Activated T-helper 17 cell treated with anti-CD3 and anti-CD28 coated beads, Interleukin-2, amount 50 U/mL, for 72 hours (primary cell): Measurements from ENCODE around the gene HOXA4. TPM values are rescaled to one million over a fixed set of nuclear protein-coding genes. Genes with fewer than 3 reads are reported as not detected.

Experiments used
- ATAC-seq: fragments of 150-1000 bp; cut with Tn5 transposase; replicated peaks from 2 replicates; pipeline ENCODE4 v1.10.0; 2021; ENCODE audit warnings: mild to moderate bottlenecking, moderate library complexity
- H3K27ac Mint-ChIP-seq: one replicate; pipeline ENCODE4 v1.8.0; 2022; ENCODE audit warnings: mixed read lengths
- H3K27me3 Mint-ChIP-seq: one replicate; pipeline ENCODE4 v1.8.0; 2022; ENCODE audit warnings: mixed read lengths
- H3K36me3 Mint-ChIP-seq: one replicate; pipeline ENCODE4 v1.8.0; 2022; ENCODE audit warnings: low read depth, mild to moderate bottlenecking, mixed read lengths
- H3K4me1 Mint-ChIP-seq: one replicate; pipeline ENCODE4 v1.8.0; 2022; ENCODE audit warnings: mixed read lengths
- H3K4me3 Mint-ChIP-seq: one replicate; pipeline ENCODE4 v1.8.0; 2022; ENCODE audit warnings: mild to moderate bottlenecking, mixed read lengths
- H3K9me3 Mint-ChIP-seq: one replicate; pipeline ENCODE4 v1.8.0; 2022; ENCODE audit warnings: mixed read lengths
- total RNA-seq, 2 donors: library from RNA; stranded (reverse); gene quantifications; one replicate each; pipeline ENCODE4 v1.2.3, GENCODE V29; 2022

Gene HOXA4
- total RNA-seq, 2 donors from 2014 or later: 0.26 TPM; not detected in 1

DNA sequence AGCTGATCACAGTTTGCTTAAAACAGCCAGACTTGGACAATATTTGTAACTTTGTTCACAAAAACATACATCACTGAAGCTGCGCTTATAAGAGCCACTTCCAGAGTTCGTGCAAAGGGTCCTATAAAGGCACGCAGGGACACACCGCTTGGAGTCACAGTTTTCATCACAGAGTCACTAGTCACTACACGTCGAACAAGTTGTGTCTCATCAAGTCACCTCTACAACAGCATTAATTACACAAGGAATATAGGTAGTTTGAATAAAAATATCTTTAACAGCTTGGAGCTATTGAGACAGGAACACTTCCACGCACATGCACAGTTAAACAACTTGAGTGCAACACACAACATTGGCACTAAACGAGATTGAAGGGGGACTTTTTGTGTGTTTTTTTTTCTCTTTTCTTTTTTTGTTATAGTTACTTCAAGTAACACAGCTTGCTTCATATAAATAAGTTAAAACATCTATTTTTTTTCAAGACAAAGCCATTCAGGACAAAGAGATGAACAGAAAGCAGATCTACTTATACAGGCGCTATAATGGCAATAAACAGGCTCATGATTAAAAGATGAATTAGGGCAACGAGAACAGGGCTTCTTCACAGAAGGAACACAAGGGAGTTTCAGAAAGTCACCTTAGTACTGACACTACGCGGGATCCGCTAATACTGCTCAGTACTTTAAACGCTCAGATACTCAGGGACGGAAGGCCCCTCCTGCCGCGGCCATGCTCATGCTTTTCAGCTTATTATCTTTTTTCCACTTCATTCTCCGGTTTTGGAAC is 10.8 kb upstream of the HOXA4 start:
- Mint-ChIP-seq H3K4me1 (no peaks in the 10 kb centered on the region), H3K9me3 (no peaks in the 10 kb centered on the region), H3K27ac (no peak overlapping the region), H3K36me3 (no peaks in the 10 kb centered on the region), H3K4me3 (no peak overlapping the region), H3K27me3 (peaks cover 31% of the 10 kb centered on the region)
- ATAC-seq: no peak

DNA sequence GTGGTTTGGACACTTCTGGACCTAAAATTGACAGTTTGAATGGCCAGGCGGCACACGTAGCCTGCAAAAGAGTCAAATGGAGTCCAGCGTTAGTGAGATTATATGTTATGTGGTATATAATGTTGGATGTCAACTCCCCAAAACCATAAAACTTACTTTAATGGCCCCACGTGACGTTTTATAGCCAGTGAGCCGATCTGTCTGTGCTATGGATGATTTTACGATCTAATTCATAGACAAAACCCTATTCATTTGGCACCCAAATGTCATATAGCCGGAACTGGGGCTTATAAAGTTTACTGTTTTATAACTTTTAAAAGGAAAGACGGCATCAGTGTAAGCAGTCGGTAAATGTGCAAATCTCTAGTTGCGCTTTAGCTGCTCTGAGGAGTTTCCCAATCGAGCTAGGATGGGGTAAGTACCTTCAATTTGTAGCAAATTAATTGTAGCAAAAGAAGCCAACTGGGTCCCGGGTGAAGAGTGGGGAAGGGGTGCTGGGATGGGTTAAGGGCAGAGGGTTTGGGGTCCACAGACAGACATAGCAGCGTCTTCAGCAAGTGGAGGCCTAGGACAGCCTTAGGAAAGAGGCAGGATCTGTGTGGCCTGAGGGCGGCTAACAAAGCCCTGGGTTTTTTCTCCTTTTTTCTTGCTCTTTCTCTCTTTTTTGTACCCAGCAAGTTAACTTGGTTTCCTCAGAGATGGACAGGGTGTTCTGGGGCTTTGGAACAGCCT is 9.7 kb upstream of the HOXA4 start:
- H3K4me1 Mint-ChIP-seq: no peaks in the 10 kb centered on the region
- H3K4me3 Mint-ChIP-seq: no peak overlapping the region
- H3K36me3 Mint-ChIP-seq: no peaks in the 10 kb centered on the region
- H3K27ac Mint-ChIP-seq: no peak overlapping the region
- ATAC-seq: no peak
- H3K27me3 Mint-ChIP-seq: peaks cover 33% of the 10 kb centered on the region
- H3K9me3 Mint-ChIP-seq: no peaks in the 10 kb centered on the region

DNA sequence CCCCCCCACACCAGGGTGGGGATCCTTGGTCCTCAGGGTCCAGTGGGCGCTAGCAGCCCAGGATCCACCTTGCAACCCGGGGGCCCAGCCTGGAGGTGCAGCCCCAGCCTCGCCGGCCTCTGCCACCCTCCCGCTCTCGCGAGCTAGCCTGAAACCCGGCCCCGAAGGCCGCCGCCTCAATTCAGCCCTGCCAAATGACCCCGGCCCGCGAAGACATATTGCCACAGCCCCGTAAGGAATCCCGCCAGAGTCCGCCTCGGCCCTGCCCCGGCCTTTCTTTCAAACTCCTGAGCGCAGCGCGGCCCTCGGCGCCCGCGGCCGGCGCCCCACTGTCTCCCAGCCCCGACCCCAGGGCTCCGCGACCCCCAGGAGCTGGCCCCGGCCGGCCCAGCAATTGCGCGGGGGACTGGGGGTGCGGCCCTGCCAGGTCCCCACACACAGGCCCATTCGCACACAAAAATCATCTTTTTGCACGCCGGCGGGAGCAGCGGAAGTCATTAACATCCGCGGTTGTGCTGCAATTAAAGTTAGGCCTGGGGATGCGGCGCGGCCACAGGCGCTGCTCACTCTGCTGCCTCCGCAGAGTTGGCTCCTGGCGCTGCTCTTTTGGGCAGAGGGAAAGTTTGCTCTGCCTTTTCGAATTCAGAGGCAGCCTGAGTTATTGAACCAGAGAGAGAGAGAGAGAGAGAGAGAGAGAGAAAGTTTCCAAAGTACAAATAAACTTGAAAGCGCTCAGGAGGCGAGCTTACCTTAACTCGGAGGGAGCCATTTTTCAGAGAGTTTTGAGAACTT is 9.0 kb upstream of the HOXA4 start:
- Mint-ChIP-seq H3K27me3 (peaks cover 33% of the 10 kb centered on the region), H3K27ac (no peak overlapping the region), H3K9me3 (no peaks in the 10 kb centered on the region), H3K4me3 (no peak overlapping the region), H3K36me3 (no peaks in the 10 kb centered on the region), H3K4me1 (peaks cover 3% of the 10 kb centered on the region)
- no peak for ATAC-seq

DNA sequence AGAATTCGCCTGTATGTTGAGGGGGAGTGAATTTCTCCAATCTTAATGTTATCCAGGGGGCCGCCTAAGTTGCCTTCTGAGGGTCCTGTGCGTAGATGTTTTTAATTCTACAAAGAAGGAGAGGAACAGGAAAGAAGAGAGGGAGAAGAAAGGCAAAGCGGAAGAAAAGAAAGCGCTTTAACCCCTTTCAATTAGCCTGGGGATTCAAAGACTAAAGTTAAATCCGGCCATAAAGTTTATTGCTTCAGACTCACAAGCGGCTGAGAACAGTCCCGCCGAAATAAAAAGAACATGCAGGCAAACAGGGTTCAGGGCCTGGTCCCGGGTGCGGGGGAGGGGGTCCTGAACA is 8.4 kb upstream of the HOXA4 start:
- Mint-ChIP-seq H3K27me3 (peaks cover 33% of the 10 kb centered on the region), H3K4me1 (peaks cover 9% of the 10 kb centered on the region), H3K27ac (no peak overlapping the region), H3K36me3 (no peaks in the 10 kb centered on the region), H3K4me3 (no peak overlapping the region), H3K9me3 (no peaks in the 10 kb centered on the region)
- ATAC-seq: no peak

DNA sequence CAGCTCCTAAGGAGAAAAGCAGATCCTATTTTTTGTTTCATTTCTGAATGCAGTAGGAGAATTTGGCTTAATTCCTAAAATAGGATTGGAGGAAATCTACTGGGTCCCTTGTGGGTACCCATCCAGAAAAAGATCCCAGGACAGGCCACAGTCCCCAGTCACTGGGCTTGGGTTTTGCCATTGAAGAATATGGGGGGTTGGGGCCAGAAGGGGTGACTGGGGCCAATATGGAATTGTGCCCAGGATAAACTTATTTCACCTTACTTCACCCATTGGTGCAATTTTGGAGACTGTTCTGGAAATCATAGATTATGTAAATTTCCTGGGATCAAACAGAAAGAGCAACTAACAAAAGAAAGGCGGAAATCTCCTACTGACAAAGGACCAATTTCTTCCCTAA is 7.9 kb upstream of the HOXA4 start:
- Mint-ChIP-seq H3K4me3 (no peak overlapping the region), H3K27ac (no peak overlapping the region), H3K9me3 (no peaks in the 10 kb centered on the region), H3K27me3 (peaks cover 36% of the 10 kb centered on the region), H3K4me1 (peaks cover 11% of the 10 kb centered on the region), H3K36me3 (no peaks in the 10 kb centered on the region)
- no peak for ATAC-seq

DNA sequence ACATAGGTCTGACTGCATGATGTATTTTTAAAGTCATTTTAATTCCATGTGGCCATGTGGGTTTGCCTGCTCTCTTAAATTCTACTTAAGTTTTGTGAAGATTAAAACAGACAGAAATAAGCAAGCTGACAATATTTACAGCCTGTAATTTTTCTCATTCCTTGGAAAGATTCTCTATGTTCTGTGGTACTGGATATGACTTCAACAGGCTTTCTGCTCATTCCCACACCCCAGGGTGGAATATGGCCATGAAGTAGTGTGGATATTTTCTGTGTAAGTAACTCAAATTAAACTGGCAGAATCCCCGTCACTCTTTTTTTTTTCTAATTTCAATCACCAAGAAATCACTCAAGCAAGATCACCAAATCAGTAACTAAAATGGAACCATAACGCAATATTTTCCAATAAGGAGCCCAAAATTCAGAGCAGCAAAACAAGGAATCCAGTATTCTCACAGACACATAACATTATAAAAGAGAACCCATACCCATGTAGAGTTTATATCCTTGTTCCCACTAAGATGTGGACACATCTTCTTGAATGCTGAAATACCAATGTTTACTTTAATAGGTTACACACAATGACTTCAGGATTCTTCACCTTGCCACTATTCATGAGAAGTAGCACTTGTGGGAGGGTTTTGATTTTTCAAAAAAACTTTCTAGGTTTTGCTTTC is 7.2 kb upstream of the HOXA4 start:
- no peaks in the 10 kb centered on the region for H3K36me3 Mint-ChIP-seq
- no peak for ATAC-seq
- no peaks in the 10 kb centered on the region for H3K9me3 Mint-ChIP-seq
- H3K27ac Mint-ChIP-seq: no peak overlapping the region
- H3K27me3 Mint-ChIP-seq: peaks cover 41% of the 10 kb centered on the region
- H3K4me1 Mint-ChIP-seq: peaks cover 11% of the 10 kb centered on the region
- H3K4me3 Mint-ChIP-seq: no peak overlapping the region

DNA sequence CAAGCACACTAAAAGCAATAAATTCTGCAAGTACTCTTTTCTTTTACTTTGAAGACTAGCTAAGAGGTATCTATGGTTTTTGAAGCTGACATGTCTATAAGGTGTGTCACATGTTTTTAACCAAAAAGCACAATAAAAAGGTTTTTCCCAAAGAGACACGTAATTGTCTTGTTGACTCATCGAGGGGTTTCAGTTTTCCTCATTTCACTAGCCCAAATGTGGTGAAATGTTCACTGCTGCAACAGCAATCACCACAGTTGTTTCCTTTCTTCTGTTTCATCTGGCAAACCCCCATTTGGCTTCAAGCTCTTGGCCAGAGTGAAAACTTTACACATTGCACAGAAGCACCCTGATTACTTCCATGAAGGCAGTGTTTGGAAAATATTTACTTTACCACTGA is 3.8 kb upstream of the HOXA4 start:
- Mint-ChIP-seq H3K27ac (peak overlapping the region; percentile 26), H3K27me3 (peaks cover 43% of the 10 kb centered on the region), H3K4me1 (peaks cover 11% of the 10 kb centered on the region), H3K36me3 (no peaks in the 10 kb centered on the region), H3K9me3 (no peaks in the 10 kb centered on the region), H3K4me3 (no peak overlapping the region)
- peak; percentile 79 for ATAC-seq

DNA sequence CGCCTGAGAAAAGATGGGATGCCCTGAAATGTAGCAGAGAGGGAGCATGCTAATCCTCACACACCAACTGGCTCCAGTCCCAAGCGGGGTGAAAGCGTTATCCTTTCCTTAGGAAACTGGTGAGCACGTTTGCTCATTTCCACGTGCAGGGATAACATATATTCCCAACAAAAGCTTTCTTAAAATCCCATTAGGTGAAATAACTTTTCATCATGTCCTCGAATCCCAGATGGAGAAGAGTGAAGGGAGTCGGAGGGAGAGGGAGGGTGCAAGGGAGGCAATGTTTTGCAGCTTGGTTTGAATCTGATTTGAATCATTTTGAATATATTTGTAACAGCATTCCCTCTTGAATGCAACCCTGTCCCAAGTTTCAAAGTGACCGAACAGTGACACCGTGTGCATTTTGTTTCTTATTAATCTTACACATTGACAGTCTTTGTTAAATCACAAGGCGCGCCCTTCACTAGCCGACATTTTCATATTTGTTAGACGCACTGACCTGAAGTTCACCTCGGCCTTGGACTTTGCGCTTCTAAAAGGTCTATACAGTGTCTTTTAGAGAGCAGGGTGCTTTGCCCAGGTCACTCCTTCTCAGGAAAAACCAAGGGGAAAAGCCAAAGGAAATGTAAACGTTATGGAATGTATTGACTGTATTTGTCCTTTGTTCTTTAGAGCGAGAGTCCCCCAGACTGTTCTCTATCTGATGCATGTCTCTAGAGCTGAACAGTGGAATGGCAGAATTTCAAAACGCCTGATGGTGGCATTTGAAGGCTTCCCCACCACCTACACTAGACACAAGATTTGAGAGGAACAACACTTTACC is 3.1 kb upstream of the HOXA4 start:
- Mint-ChIP-seq H3K27me3 (peaks cover 51% of the 10 kb centered on the region), H3K9me3 (no peaks in the 10 kb centered on the region), H3K27ac (peak overlapping the region; percentile 26), H3K4me1 (peaks cover 11% of the 10 kb centered on the region), H3K4me3 (no peak overlapping the region), H3K36me3 (no peaks in the 10 kb centered on the region)
- ATAC-seq: no peak

DNA sequence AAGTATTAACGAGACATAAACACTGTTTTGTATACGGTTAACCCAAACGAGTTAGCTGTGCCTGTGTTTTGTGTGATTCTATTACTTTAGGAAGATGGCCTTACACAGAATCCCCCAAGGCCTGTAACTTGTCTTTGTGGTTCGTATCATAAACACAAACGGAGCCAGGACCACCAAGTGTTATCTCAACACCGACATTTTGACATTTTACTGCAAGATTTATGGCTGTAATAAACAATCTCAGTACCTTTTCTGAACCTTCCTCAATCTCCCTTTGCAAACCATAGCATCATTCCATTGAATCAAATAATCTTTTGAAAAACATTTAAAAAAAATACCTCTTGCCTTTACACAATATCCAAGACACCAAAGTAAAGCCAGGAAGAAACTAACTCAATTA is 2.4 kb upstream of the HOXA4 start:
- Mint-ChIP-seq H3K27me3 (peaks cover 52% of the 10 kb centered on the region), H3K36me3 (no peaks in the 10 kb centered on the region), H3K4me3 (no peak overlapping the region), H3K9me3 (no peaks in the 10 kb centered on the region), H3K4me1 (peaks cover 11% of the 10 kb centered on the region), H3K27ac (no peak overlapping the region)
- ATAC-seq: no peak

DNA sequence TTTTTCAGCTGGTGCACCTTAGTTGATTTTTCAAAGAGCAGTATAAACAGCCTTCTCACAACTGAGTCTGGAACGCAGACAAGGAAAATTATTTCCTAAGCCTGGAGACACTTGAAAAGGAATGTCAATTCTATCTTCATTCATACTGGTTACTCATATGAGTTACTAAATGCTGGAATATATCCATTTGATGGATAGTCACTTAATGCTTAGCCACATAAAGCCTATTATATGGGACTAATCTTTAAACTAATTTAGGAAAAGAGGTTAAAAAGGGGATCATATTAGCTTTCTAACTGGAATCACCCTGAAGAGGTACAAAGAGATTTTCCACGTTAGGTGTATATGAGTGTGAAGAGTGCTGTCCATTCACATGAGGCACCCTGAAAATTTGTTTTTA is 1.7 kb upstream of the HOXA4 start:
- H3K27me3 Mint-ChIP-seq: peaks cover 52% of the 10 kb centered on the region
- no peak for ATAC-seq
- peaks cover 11% of the 10 kb centered on the region for H3K4me1 Mint-ChIP-seq
- peak overlapping the region; percentile 21 for H3K4me3 Mint-ChIP-seq
- H3K9me3 Mint-ChIP-seq: no peaks in the 10 kb centered on the region
- no peaks in the 10 kb centered on the region for H3K36me3 Mint-ChIP-seq
- no peak overlapping the region for H3K27ac Mint-ChIP-seq

DNA sequence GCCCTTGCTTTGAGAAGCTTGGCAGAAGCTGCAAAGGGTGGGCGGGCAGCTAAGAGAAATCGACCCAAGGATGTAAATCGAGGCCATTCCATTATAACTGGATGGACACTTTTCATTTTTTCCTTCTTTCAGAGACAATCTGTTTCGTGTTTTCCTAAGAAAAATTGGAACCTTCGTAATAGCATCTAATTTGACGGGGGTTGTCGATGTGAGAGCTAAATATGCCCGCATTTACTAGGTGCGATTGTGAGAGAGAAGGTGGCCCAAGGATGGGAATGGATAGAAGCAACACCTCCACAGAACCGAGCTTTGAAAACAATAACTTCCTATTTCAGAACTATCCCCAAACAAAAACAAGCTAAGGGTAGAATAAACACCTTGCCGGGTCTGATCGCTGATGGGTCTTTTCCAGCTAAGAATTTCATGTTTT is 848 bp upstream of the HOXA4 start:
- no peak for ATAC-seq
- H3K36me3 Mint-ChIP-seq: no peaks in the 10 kb centered on the region
- H3K4me1 Mint-ChIP-seq: peaks cover 11% of the 10 kb centered on the region
- H3K27ac Mint-ChIP-seq: no peak overlapping the region
- H3K4me3 Mint-ChIP-seq: peak overlapping the region; percentile 57
- H3K9me3 Mint-ChIP-seq: no peaks in the 10 kb centered on the region
- H3K27me3 Mint-ChIP-seq: peaks cover 57% of the 10 kb centered on the region

DNA sequence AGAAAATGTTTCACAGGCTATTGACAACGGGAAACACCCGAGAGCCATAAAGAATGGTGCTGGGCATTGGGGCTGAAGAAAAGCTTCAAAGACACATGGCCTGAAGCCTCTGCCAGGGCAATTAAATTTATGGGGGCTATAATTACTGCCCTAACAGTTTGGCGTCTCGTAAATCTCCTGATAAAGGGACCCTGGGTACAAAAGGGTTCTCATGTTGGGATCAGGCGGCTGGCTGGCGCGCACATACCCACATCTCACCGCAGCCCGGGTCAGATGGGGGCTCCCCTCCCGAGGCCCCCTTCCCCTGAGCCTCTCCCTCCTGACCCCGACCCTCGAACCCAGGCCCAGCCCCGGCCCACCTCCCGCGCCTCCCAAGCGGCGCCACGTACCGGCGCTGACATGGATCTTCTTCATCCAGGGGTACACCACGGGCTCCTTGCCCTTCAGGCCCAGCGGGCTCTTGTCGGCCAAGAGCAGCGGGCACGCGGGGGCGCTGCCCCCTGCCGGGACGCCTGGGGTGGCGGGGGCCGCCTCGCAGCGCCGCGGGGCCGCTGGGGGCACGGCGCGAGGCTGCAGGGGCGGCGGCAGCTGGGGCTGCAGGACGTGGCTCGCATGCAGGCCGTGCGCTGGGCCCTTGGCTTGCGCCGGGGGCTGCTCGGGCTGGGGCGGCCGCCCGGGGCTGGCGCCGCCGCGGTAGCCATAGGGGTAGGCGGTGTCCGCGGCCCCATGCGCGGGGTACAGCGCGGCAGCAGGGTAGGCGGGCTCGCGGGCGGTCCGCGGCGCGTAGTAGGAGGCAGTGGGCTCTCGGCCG is 623 bp downstream of the HOXA4 start:
- peak; percentile 24 for ATAC-seq
- Mint-ChIP-seq H3K36me3 (no peaks in the 10 kb centered on the region), H3K4me3 (no peak overlapping the region), H3K27ac (no peak overlapping the region), H3K9me3 (no peaks in the 10 kb centered on the region), H3K4me1 (peaks cover 11% of the 10 kb centered on the region), H3K27me3 (peaks cover 57% of the 10 kb centered on the region)
